RWPE2 (cell line): ENCODE data around the gene SSPN.

ENCODE experiments used
- ATAC-seq: fragments of 200-7000 bp; cut with Tn5 transposase; 3 replicates; pipeline ENCODE4 v1.9.1; 2021; ENCODE audit warnings: low read depth
- DNase-seq: peaks from one replicate; pipeline ENCODE4 v3.0.0-alpha.2; 2020; ENCODE audit warnings: low spot score
- H3K27ac ChIP-seq: fragments of 450-650 bp; 2 replicates; pipeline ENCODE4 v1.5.1; 2017; ENCODE audit warnings: mild to moderate bottlenecking; ENCODE audit not compliant: poor library complexity, severe bottlenecking
- H3K27me3 ChIP-seq: fragments of 250-450 bp; sonication (Bioruptor Pico); 2 replicates; pipeline ENCODE4 v1.5.1; 2021; ENCODE audit warnings: mild to moderate bottlenecking, moderate library complexity; ENCODE audit not compliant: insufficient read depth, poor library complexity, severe bottlenecking
- H3K36me3 ChIP-seq: fragments of 250-450 bp; sonication (Bioruptor Pico); 2 replicates; pipeline ENCODE4 v1.5.1; 2020; ENCODE audit warnings: low read depth, mild to moderate bottlenecking, moderate library complexity
- H3K4me1 ChIP-seq: fragments of 250-450 bp; sonication (Bioruptor Pico); 2 replicates; pipeline ENCODE4 v1.5.1; 2021; ENCODE audit warnings: mild to moderate bottlenecking, moderate library complexity; ENCODE audit not compliant: insufficient read depth, poor library complexity, severe bottlenecking
- H3K4me3 ChIP-seq: fragments of 250-450 bp; sonication (Bioruptor Pico); 2 replicates; pipeline ENCODE4 v1.5.1; 2021; ENCODE audit warnings: mild to moderate bottlenecking, moderate library complexity; ENCODE audit not compliant: severe bottlenecking
- H3K9me3 ChIP-seq: fragments of 250-450 bp; sonication (Bioruptor Pico); 2 replicates; pipeline ENCODE4 v1.5.1; 2021; ENCODE audit warnings: mild to moderate bottlenecking, moderate library complexity; ENCODE audit not compliant: severe bottlenecking
- CTCF ChIP-seq: fragments of 450-650 bp; IDR thresholded peaks from one replicate; pipeline ENCODE4 v1.5.1; 2017; ENCODE audit warnings: mild to moderate bottlenecking, moderate library complexity; ENCODE audit not compliant: poor library complexity, severe bottlenecking

SSPN gene

GRCh38 chr12:26158078-26158764 lies 37.2 kb upstream of the SSPN start:
- no peak for DNase-seq

GRCh38 chr12:26162174-26162573 lies 33.2 kb upstream of the SSPN start:
- Histone ChIP-seq H3K27me3 (no peaks in the 10 kb centered on the region), H3K4me3 (no peak overlapping the region), H3K4me1 (no peaks in the 10 kb centered on the region), H3K9me3 (no peaks in the 10 kb centered on the region), H3K27ac (no peak overlapping the region), H3K36me3 (no peaks in the 10 kb centered on the region)
- no peak for TF ChIP-seq CTCF
- DNase-seq (no peak), ATAC-seq (no peak)

More at GRCh38 chr12:26158078-26158764, 37.2 kb upstream of the SSPN start:
- TF ChIP-seq CTCF = no peak
- ATAC-seq = no peak
- Histone ChIP-seq H3K27ac (no peak overlapping the region), H3K4me1 (peaks cover 9% of the 10 kb centered on the region), H3K36me3 (no peaks in the 10 kb centered on the region), H3K27me3 (no peaks in the 10 kb centered on the region), H3K9me3 (no peaks in the 10 kb centered on the region), H3K4me3 (no peak overlapping the region)

- DNase-seq (no peak), ATAC-seq (no peak)
- no peaks in the 10 kb centered on the region for H3K9me3 ChIP-seq
- no peak for TF ChIP-seq CTCF
- no peaks in the 10 kb centered on the region for H3K36me3 ChIP-seq
- no peak overlapping the region for H3K27ac ChIP-seq
- no peaks in the 10 kb centered on the region for H3K27me3 ChIP-seq
- H3K4me3 ChIP-seq = no peak overlapping the region
- H3K4me1 ChIP-seq = no peaks in the 10 kb centered on the region
Observed at GRCh38 chr12:26162905-26163304, 32.5 kb upstream of the SSPN start.

DNA sequence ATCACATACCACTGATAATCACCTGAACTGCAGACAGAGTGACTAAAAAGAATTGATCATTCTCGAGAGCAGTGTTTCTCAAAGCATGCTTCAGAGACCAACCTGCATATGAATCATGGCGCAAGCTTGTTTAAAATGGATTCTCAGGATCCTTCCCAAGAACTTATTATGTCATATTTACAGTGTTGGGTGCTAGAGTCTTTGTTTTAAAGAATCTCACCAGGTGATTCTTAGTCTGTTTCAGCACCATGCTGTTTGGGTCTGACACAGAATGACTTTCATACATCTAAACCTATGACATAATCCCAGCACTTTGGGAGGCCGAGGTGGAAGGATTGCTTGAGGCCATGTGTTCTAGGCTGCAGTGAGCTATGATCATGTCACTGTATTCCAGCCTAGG lies 31.3 kb upstream of the SSPN start:
- H3K4me1 ChIP-seq = no peaks in the 10 kb centered on the region
- no peak for DNase-seq
- TF ChIP-seq CTCF = no peak
- no peaks in the 10 kb centered on the region for H3K9me3 ChIP-seq
- ATAC-seq = no peak
- no peaks in the 10 kb centered on the region for H3K27me3 ChIP-seq
- H3K36me3 ChIP-seq = no peaks in the 10 kb centered on the region
- H3K4me3 ChIP-seq = no peak overlapping the region
- H3K27ac ChIP-seq = no peak overlapping the region

DNA sequence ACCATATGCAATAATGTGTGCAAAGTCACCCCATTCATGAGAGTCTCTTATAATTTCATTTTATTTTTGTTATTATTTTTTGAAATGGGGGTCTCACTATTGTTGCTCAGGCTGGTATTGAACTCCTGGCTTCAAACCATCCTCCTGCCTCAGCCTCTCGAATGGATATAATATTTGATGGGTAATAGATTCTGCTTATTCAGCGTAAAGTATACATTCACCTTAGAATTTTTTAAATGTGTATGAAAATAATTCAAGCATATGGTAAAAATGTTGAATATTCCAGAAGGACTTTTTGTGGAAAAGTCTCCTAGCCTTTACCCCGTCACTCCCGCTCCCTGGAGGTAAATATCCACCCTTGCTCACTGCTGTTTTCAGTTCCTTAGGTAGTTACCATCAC lies 23.4 kb upstream of the SSPN start:
- ATAC-seq (no peak), DNase-seq (no peak)
- no peaks in the 10 kb centered on the region for H3K36me3 ChIP-seq
- H3K27me3 ChIP-seq = no peaks in the 10 kb centered on the region
- H3K27ac ChIP-seq = no peak overlapping the region
- H3K4me1 ChIP-seq = no peaks in the 10 kb centered on the region
- TF ChIP-seq CTCF = no peak
- H3K9me3 ChIP-seq = no peaks in the 10 kb centered on the region
- H3K4me3 ChIP-seq = no peak overlapping the region
